ENCODE data around the gene TEX13B.

GRCh38 chrX:108025376-108025775 is 43.2 kb upstream of the TEX13B start:
- TF ChIP-seq REST (IDR thresholded peaks at IDR 0.05; ENCODE audit: insufficient read depth in 1 of 2, low read depth in 2 of 2, low read length in 2 of 2) (no peak), SIN3A (IDR thresholded peaks at IDR 0.05; ENCODE audit: borderline replicate concordance, insufficient read depth, low read length) (no peak), POLR2AphosphoS5 (IDR thresholded peaks at IDR 0.05; ENCODE audit: low read depth, low read length) (no peak), FOXP2 (optimal IDR thresholded peaks at IDR 0.05; ENCODE audit: borderline replicate concordance, extremely low read depth, extremely low read length, insufficient read depth) (no peak)
